ENCODE results near the gene GFOD2.

GFOD2 gene

GRCh38 chr16:67657751-67658518 is 61.2 kb downstream of the GFOD2 start:
- no peak for DNase-seq (ENCODE audit: low spot score)

- DNase-seq (ENCODE audit: low spot score) = no peak
These were observed 62.0 kb downstream of the GFOD2 start for GRCh38 chr16:67657017-67657608.

- DNase-seq (ENCODE audit: low spot score) = no peak
These were observed 62.6 kb downstream of the GFOD2 start for GRCh38 chr16:67656344-67657016.

DNA sequence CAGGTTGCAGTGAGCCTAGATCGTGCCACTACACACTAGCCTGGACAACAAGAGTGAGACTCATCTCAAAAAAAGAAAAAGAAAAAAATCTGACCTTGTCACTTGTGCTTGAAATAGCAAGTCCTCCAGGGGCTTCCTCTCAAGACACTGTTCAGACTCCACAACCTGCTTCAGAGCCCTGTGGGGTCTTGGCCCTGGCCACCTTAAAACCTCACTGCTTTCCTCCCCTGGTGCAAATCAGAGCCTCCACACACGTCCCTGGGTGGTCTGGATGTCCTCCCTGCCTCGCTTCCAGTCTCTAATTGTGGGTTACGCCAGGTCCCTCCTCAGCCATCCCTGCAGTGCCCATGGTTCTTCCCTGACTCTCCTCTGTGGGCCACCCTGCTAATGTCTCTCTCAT is 63.8 kb downstream of the GFOD2 start:
- no peak for DNase-seq (ENCODE audit: low spot score)

- no peak for DNase-seq (ENCODE audit: low spot score)
These were observed 64.7 kb downstream of the GFOD2 start for GRCh38 chr16:67654403-67654911.

DNA sequence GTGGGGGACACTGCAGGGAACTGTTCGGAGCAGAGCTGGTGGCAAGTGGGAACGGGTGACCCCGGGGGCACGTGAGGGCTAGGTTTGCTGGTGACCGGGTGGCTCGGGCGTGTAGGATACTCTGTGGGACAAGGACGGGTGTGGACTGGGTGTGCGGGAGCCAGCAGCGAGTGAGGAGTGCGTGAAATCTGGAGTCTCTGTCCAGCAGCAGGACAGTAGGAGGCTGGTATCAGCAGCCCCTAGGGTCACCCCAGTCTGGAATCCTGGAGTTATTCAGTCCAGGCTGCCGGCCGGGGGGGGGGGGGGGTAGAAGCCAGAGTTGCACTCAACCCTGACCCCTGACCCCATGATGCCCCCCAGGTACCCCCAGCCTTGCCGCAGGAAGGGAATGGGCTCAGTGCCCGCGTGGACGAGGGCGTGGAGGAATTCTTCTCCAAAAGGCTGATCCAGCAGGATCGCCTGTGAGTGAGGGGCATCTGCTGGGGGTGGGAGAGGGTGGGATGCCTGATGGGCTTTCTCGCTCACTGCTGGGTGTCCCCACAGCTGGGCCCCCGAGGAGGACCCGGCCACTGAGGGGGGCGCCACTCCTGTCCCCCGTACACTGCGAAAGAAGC is 65.2 kb downstream of the GFOD2 start:
- no peak for DNase-seq (ENCODE audit: low spot score)

- DNase-seq (ENCODE audit: low spot score) = no peak
These were observed 65.9 kb downstream of the GFOD2 start for GRCh38 chr16:67653128-67653788.

DNA sequence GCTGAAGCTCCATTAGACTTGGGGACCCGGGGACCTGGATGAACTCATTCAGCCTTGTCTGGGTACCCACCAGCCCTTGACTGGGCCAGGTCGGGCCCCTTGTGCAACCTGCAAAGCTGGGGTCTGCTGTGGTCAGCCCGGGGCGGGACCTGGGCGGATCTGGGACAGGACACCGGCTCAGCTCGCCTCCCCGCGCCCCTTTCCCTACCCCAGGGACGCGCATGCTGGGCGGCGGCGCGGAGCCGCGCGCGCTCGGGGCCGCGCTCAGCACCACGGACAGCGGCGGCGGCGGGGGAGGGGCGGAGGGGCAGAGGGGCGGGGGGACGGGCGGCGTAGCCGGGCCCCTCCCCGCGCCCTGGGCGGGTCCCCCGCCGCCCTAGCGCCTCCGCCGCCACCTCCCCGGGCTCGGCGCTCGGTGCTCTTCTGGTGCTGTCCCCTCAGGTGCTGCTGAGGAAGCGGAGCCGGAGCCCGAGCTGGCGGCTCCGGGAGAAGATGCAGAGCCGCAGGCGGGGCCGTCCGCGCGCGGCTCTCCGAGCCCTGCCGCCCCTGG is 66.5 kb downstream of the GFOD2 start:
- DNase-seq (ENCODE audit: low spot score) = peak; percentile 95

GRCh38 chr16:67651847-67652246 is 67.3 kb downstream of the GFOD2 start:
- no peak for DNase-seq (ENCODE audit: low spot score)

GRCh38 chr16:67651039-67651438 is 68.1 kb downstream of the GFOD2 start:
- DNase-seq (ENCODE audit: low spot score) = no peak

DNA sequence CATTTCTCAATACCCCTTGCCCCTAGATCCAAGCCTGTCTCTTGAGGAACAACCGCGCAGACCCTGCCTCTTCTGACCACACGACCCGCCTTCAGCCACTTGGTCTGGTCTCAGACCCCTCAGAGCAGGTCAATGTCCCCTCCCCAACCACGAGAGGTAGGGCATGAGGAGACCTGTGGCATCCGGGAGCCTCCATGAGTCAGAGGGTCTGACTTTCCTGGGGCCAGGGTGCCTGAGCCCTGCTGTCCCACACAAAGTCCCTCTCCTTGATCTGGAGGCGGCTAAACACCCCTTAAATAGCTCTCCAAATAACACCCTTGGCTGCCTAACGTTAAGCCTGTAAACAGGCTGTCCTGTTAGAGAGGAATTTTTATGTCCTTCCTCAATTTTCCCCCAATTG is 69.1 kb downstream of the GFOD2 start:
- no peak for DNase-seq (ENCODE audit: low spot score)

- no peak for DNase-seq (ENCODE audit: low spot score)
These were observed 69.6 kb downstream of the GFOD2 start for GRCh38 chr16:67649494-67649931.

DNA sequence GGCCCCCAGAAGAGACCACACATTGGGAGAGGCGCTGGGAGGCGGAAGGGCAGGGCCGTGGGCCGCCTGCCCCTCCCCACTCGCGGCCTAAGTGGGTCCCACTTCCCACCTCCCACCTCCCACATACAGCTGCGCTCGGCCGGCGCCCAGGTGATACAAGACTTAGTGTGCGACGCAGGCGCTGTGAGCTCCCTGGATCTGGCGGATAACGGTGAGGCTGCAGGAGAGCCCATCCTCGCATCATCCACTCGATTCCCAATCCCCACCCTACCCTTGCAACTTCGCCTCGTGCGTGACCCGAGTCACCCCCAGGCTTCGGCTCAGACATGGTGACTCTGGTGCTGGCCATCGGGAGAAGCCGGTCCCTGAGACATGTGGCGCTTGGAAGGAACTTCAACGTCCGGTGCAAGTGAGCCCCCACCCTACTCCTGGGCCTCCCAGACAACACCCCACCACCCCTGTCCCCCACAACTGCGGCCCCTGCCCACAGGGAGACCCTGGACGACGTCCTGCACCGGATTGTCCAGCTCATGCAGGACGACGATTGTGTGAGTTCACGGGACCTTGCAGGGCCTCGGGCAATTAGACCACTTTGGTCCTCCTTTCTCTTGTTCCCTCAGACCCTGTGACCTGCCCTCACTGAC is 70.2 kb downstream of the GFOD2 start:
- no peak for DNase-seq (ENCODE audit: low spot score)

DNA sequence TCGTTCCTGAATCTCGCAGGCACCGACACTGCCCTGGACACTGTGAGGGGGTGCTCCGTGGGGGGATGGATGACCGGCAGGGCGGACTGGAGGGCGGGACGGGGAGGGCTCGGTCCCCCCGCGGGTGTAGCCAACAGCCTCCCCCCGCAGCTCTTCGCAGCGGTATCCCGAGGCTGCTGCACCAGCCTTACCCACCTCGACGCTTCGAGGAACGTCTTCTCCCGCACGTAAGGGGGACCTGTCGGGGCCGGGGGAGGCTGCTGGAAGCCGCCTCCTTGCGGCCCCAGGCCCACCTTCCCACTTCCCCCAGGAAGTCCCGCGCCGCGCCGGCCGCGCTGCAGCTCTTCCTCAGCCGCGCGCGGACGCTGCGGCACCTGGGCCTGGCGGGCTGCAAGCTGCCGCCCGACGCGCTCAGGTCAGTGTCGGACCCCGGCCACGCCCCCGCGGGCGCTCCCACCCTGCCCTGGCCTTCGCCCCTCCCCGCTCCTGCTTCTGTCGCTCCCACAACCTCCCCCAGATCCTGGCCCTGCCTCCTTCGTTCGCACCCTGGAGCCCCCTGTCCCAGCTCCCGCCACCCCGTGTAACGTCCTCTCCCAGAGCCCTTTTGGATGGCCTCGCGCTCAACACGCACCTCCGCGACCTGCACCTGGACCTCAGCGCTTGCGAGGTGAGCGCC is 70.9 kb downstream of the GFOD2 start:
- no peak for DNase-seq (ENCODE audit: low spot score)

GRCh38 chr16:67647681-67648080 is 71.4 kb downstream of the GFOD2 start:
- DNase-seq (ENCODE audit: low spot score) = no peak

DNA sequence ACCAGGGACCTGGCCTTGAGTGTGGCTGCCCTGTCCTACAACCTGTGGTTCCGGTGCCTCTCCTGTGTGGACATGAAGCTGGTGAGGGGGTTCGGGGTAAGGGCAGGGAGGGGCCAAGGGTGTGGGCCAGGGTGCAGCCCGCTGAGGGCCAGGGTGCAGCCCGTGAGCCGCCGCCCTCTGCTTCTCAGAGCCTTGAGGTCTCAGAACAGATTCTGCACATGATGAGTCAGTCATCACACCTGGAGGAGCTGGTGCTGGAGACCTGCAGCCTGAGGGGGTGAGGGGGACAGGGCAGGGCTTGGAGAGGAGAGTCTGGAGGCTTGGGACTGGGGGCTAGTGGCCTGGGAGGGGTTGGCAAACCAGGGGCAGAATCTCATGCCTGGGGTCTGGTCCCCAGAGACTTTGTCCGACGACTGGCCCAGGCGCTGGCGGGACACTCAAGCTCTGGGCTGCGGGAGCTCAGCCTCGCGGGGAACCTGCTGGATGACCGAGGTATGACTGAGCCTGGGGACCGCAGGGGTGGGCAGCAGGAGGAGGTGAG is 71.9 kb downstream of the GFOD2 start:
- DNase-seq (ENCODE audit: low spot score) = no peak

- peak; percentile 17 for DNase-seq (ENCODE audit: low spot score)
These were observed 73.6 kb downstream of the GFOD2 start for GRCh38 chr16:67645397-67646121.

GRCh38 chr16:67644038-67644437 is 75.1 kb downstream of the GFOD2 start:
- DNase-seq (ENCODE audit: low spot score) = no peak

Data from HuH-7 (cell line).